T-helper 17 cell (primary cell): ENCODE measurements around the gene NMNAT1. TPM values are rescaled to one million over a fixed set of nuclear protein-coding genes. Genes with fewer than 3 reads are reported as not detected.

Experiments used
- ATAC-seq: fragments of 150-1000 bp; cut with Tn5 transposase; 2 replicates; pipeline ENCODE4 v1.10.0; 2021; ENCODE audit warnings: mild to moderate bottlenecking, moderate library complexity
- DNase-seq, 3 donors: peaks; one replicate each; pipeline versions ENCODE4 v3.0.0 to v3.0.0-alpha.2; 2020 to 2021
- H3K9me3 ChIP-seq: one replicate; pipeline ENCODE4 v1.7.0; 2013; ENCODE audit warnings: low read length, mild to moderate bottlenecking; ENCODE audit not compliant: control insufficient read depth, poor library complexity, severe bottlenecking
- H3K27ac Mint-ChIP-seq: one replicate; pipeline ENCODE4 v1.8.0; 2022; ENCODE audit warnings: mild to moderate bottlenecking, moderate library complexity, mixed read lengths
- H3K27me3 Mint-ChIP-seq: one replicate; pipeline ENCODE4 v1.8.0; 2022; ENCODE audit warnings: mixed read lengths
- H3K36me3 Mint-ChIP-seq: one replicate; pipeline ENCODE4 v1.8.0; 2022; ENCODE audit warnings: low read depth, mixed read lengths
- H3K4me1 Mint-ChIP-seq: one replicate; pipeline ENCODE4 v1.8.0; 2022; ENCODE audit warnings: mild to moderate bottlenecking, mixed read lengths
- H3K4me3 Mint-ChIP-seq: one replicate; pipeline ENCODE4 v1.8.0; 2022; ENCODE audit warnings: mild to moderate bottlenecking, moderate library complexity, mixed read lengths
- total RNA-seq, 4 donors: library from RNA in 2 of 4; stranded (reverse) in 2 of 4; gene quantifications; one replicate each; pipeline ENCODE4 v1.2.3 and lab custom pipeline; 2022 to 2026

The NMNAT1 gene
- 1 to 10 TPM; 2.4 to 2.9 TPM for total RNA-seq
- total RNA-seq (lab: John Stamatoyannopoulos, UW): 6.6 to 11.2 reads per million in 2 donors

DNA sequence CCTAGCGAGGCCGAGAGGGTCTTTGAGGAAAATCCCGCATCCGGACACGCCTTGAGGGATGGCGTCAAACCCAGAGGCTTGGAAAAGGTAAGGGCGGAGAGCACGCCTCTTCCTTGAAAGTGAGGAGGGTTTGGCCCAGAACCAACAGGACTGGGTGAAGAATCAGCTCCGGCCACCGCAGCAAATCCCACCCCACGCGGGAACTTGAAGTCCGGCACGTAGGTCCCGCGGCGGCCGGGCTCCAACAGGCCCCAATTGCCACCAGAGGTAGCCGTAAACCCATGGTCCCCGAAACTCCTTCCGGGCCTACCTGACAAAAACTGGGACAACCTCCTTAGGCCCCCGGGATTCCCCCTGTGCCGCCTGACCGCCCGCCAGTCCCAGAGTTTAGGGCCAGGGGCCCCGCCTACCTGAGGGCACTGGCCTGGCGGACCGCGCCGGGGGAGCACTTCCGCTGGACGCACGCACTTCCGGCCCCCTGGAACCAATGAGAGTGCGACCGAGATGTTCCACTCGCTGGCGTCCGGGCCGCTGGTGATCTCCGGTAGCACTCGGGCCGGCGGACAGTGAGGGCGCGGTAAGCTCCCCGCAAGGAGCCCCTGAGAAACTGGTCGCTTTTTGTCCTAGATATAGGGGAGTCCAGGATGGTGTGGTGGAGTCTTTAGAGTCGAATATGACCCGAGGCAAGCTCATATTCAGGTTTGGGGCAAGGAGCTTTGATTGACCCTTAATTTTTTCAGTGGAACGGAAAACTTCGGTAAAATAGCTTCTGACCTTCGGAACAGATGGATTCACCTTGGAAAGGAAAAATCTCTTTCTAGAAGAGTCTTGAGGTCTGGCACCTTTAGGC lies at the start of gene NMNAT1, which contains the start of gene LZIC:
Gene NMNAT1 (plus strand): TSS at position 537 of the 850 bp plus-strand sequence. CDS start 28,599 bp downstream, outside the sequence.
Gene LZIC (minus strand): TSS at position 453 of the 850 bp plus-strand sequence. CDS start 6,772 bp downstream, outside the sequence.
- H3K27ac Mint-ChIP-seq: peak within 1 kb of the TSS; percentile 95
- H3K9me3 ChIP-seq: no peaks in the 10 kb centered on the region
- H3K36me3 Mint-ChIP-seq: peaks cover 4% of the 10 kb centered on the region
- H3K27me3 Mint-ChIP-seq: no peaks in the 10 kb centered on the region
- peaks cover 23% of the 10 kb centered on the region for H3K4me1 Mint-ChIP-seq
- peak; percentile 74 to 78 (median 76) for DNase-seq
- peak; percentile 96 for ATAC-seq
- H3K4me3 Mint-ChIP-seq: peak within 1 kb of the TSS; percentile 97

DNA sequence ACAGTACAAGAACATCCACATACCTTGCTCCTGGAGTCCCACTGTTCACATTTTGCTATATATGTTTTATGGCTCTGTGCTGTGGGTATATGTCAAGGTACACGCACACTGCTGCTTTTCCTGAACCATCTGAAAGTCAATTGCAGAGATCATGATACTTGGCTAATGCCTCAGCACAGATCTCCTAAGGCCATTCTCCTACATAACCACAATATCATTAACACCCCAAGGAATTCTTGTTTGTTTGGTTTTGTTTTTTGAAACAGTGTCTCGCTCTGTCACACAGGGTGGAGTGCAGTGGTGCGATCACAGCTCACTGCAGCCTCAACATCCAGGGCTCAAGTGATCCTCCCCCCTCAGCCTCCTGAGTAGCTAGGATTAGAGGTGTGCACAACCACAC lies 49.2 kb upstream of the NMNAT1 start:
- Mint-ChIP-seq H3K4me1 (peaks cover 10% of the 10 kb centered on the region), H3K27me3 (no peaks in the 10 kb centered on the region), H3K36me3 (peaks cover 3% of the 10 kb centered on the region), H3K4me3 (no peak overlapping the region), H3K27ac (no peak overlapping the region)
- DNase-seq (no peak), ATAC-seq (no peak)
- no peaks in the 10 kb centered on the region for H3K9me3 ChIP-seq

DNA sequence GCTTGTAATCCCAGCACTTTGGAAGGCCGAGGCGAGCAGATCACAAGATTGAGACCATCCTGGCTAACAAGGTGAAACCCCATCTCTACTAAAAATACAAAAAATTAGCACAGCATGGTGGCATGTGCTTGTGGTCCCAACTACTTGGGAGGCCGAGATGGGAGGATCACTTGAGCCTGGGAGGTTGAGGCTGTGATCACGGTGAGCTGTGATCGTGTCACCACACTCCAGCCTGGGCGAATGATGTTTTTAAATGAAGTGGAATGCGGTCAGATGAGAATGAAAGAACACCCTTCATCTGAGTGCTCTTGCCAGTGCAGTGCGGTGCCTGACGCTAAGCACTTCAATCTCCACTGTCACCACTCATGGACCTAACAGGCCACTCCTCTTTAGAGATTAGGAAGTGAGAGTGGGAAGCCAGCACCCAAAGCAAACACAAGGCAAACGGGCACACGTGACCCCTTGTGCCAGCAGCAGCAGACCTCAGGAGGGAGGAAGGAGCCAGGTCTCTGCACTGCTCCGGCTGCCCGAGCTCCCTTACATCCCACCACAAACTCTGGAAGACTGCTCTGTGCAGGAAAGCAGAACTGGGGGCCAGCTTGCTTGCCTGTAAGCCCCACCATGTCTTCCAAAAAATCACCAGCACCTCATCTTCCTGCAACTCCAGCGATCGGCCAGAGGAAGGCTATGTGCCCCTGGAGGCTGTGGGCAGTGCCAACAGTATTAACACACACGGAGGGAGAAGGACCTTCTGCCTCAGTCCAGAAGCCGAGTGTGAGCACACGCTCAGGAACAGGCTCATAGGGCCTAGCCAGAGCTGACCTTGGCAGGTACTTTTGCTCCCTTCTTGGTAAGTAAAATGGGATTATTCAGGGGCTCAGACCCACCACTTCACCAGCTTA lies 42.9 kb upstream of the NMNAT1 start:
- ATAC-seq: peak; percentile 73
- no peaks in the 10 kb centered on the region for H3K9me3 ChIP-seq
- no peaks in the 10 kb centered on the region for H3K27me3 Mint-ChIP-seq
- H3K4me1 Mint-ChIP-seq: peaks cover 11% of the 10 kb centered on the region
- no peaks in the 10 kb centered on the region for H3K36me3 Mint-ChIP-seq
- no peak overlapping the region for H3K27ac Mint-ChIP-seq
- H3K4me3 Mint-ChIP-seq: no peak overlapping the region
- DNase-seq: no peak

DNA sequence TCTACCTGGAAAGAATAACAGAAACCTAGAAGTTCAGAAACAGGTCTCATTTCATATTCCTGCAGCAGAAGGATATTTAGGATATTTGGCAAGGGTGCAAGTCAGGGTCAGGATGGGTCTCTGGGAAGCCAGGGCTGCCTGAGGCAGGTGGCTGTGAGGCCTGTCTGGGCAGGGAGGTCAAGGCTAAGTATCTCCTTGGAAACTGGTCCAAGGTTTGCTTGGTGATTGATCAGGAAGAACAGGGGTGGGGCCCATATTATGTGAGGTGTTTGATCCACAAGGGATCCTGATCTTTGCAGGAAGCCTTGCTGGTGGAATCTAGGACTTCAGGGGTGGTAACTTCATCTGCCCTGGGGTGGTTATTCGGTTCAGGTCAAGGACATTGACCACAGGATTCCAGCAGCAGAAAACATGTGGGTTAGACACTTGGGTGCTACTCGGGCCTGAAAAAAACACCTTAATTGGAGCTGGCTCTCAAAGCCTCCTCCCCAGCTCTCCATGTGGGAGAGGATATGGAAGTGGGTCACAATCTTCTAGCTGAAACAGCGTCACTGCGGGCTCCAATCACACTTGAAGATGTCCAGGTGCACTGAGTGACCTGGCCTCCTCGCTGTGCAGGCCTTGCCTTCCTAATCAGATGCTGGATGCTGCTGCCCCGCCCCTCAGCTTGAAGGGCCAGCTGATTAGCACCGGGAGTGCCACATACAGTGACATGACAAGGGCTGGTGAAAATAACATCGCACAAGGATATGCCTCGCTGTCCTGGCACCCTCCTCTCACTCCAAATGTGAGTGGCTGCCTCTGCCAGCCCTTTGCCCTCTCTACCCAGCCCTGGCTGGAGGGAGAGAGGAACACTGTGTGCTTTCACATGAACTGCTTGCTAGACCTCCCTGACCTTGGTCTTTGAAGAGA lies 41.9 kb upstream of the NMNAT1 start:
- Mint-ChIP-seq H3K27me3 (no peaks in the 10 kb centered on the region), H3K27ac (no peak overlapping the region), H3K4me3 (no peak overlapping the region), H3K36me3 (no peaks in the 10 kb centered on the region), H3K4me1 (peaks cover 14% of the 10 kb centered on the region)
- no peak for ATAC-seq
- no peak for DNase-seq
- no peaks in the 10 kb centered on the region for H3K9me3 ChIP-seq

DNA sequence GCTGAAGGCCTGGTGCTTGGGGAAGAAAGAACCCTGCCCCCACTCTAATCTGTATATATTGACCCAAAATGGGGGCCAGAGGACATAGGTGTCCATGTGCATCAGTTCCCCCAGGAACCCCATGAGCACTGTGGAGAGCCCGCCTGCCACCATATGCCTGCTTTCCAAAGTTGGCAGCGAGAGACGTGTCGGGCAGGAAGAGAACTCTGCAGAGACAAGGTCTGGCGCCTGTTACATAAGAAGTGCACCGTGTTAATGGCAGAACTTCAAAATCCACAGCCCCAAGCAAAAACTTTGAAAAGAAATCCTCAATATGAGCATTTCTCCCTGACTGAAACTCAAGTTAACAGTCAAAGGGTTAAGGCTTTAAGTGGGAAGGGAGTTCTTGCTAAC lies 41.2 kb upstream of the NMNAT1 start:
- H3K36me3 Mint-ChIP-seq: no peaks in the 10 kb centered on the region
- no peak for ATAC-seq
- DNase-seq: no peak
- peaks cover 14% of the 10 kb centered on the region for H3K4me1 Mint-ChIP-seq
- no peak overlapping the region for H3K27ac Mint-ChIP-seq
- no peaks in the 10 kb centered on the region for H3K27me3 Mint-ChIP-seq
- H3K9me3 ChIP-seq: no peaks in the 10 kb centered on the region
- H3K4me3 Mint-ChIP-seq: no peak overlapping the region

DNA sequence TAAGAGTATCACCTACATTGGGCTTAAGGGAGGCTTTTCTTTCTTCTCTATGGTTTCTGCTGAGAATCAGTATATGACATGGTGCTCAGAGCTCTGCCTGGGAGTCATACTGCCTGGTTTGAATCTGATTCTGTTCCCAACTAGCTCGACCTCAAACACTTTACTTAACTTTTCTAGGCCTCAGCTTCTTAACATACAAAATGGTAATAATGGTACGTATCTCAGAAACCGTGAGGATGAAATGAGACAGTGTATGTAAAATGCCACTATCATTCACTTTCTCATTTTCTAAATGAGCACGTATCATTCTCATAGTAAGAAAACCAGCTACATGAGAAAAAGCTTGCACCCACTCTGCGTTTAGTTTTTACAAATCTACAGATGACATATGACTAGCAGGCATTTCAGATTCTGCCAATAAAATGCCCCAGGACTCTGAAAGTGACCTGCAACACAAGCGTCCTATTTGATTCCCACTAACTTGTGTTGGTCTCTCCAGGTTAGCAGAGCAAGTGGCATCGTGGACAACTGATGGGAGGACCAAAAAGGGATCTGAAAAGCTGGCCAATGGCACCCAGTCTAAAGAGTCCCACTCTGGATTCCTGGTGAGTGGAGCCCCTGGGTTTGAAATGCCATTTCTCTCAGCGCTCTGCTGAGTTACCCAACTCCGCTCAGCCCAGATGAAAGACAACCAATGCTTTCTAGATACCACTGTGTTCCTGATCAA lies 39.3 kb upstream of the NMNAT1 start:
- no peak for ATAC-seq
- no peaks in the 10 kb centered on the region for H3K36me3 Mint-ChIP-seq
- H3K27me3 Mint-ChIP-seq: no peaks in the 10 kb centered on the region
- H3K27ac Mint-ChIP-seq: no peak overlapping the region
- no peak overlapping the region for H3K4me3 Mint-ChIP-seq
- DNase-seq: no peak
- peaks cover 23% of the 10 kb centered on the region for H3K4me1 Mint-ChIP-seq
- no peaks in the 10 kb centered on the region for H3K9me3 ChIP-seq

DNA sequence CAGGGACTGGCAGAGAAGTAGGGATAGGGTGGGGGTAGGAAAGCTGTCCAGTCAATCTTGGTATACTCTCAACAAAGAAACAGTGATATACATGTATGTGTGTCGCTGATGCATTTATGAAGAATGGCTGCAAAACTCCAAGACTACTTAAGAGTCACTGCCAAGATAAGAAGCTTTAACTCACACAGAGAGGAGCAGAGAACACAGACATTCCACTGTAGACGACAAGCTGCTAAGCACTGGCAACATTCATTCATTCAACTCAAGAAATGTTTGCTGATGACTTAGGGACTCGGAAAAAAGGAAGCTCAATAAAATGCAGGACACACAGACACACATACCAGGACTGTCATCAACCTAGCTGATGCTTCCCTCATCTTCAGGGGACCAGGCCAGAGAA lies 38.7 kb upstream of the NMNAT1 start:
- Mint-ChIP-seq H3K4me3 (peak overlapping the region; percentile 41), H3K27me3 (no peaks in the 10 kb centered on the region), H3K27ac (no peak overlapping the region), H3K4me1 (peaks cover 29% of the 10 kb centered on the region), H3K36me3 (no peaks in the 10 kb centered on the region)
- no peaks in the 10 kb centered on the region for H3K9me3 ChIP-seq
- no peak for DNase-seq
- ATAC-seq: no peak

DNA sequence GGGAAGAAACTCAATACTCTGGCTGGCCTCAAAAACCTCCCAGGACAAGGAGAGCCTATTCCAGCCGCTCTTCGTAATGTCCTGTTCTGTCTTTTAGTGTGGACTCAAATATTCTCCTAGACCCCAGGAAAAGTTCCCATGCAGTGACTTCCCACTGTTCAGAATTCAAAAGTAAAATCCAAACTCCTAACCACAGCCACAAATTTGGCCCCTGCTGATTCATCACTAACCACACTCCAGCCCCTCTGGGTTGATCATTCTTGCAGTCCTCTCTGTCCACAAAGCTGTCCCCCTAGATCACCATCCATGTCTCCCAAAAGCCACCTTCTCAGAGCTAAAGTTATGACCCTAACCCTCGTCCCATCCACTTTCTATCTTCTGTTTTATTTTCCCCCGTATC lies 38.3 kb upstream of the NMNAT1 start:
- no peak for ATAC-seq
- DNase-seq: no peak
- Mint-ChIP-seq H3K27me3 (no peaks in the 10 kb centered on the region), H3K4me1 (peaks cover 29% of the 10 kb centered on the region), H3K36me3 (no peaks in the 10 kb centered on the region), H3K4me3 (no peak overlapping the region), H3K27ac (peak overlapping the region; percentile 68)
- no peaks in the 10 kb centered on the region for H3K9me3 ChIP-seq

DNA sequence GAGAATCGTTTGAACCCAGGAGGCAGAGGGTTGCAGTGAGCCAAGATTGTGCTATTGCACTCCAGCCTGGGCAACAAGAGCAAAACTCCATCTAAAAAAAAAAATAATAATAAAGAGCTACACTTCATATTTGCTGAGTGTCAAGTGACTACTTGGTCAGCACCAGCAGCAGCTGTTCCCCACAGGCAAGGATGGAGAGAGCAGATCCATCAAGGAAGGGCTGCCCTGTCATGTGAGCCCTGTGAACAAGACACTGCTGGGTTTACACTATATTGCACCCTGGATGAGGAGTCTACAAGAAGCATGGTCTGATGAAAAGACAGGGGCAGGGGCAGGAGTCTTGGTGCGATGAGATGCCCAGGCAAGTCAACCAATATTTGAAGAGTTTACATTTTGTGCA lies 36.8 kb upstream of the NMNAT1 start:
- Mint-ChIP-seq H3K27ac (no peak overlapping the region), H3K4me3 (no peak overlapping the region), H3K4me1 (peaks cover 34% of the 10 kb centered on the region), H3K36me3 (no peaks in the 10 kb centered on the region), H3K27me3 (no peaks in the 10 kb centered on the region)
- ATAC-seq (no peak), DNase-seq (no peak)
- H3K9me3 ChIP-seq: no peaks in the 10 kb centered on the region

DNA sequence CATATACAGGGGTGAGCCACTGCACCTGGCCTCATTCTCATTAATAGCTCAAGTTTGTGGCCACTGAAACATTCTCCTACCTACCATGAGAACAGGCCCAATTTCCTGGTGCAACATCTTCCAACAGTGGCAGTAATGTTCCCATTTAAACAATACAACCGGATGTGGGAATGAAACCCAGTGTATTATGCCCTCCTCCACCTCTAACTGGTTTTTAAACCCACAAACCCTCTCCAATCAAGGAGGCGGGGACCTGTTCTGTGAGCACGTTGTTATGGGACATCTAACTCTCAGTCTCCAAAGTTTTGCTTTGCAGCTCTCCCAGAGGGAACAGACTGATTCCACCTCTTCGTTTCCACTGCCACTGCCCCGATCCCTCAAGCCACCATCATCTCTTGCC lies 35.8 kb upstream of the NMNAT1 start:
- Mint-ChIP-seq H3K27ac (peak overlapping the region; percentile 43), H3K27me3 (no peaks in the 10 kb centered on the region), H3K36me3 (no peaks in the 10 kb centered on the region), H3K4me1 (peaks cover 39% of the 10 kb centered on the region), H3K4me3 (peak overlapping the region; percentile 68)
- no peak for ATAC-seq
- H3K9me3 ChIP-seq: no peaks in the 10 kb centered on the region
- no peak for DNase-seq

DNA sequence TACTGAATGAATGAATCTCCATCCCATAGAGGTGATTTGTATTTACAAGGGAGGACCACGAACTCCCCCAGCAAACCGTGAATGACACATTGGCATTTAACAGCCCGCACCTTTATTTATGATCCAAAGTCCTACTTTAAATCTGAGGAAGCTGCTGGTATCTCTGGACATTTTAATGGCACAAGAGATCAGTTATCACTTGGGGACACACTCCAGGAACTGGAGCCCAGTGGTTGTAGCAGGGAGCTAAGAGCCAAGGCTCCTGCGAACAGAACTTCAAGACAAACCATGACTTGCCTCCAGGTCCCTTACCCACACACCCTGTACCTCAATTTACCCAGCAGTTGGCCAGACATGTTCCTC lies 34.4 kb upstream of the NMNAT1 start:
- Mint-ChIP-seq H3K4me3 (peak overlapping the region; percentile 99), H3K27me3 (no peaks in the 10 kb centered on the region), H3K27ac (peak overlapping the region; percentile 93), H3K4me1 (peaks cover 39% of the 10 kb centered on the region), H3K36me3 (no peaks in the 10 kb centered on the region)
- ATAC-seq (no peak), DNase-seq (no peak)
- no peaks in the 10 kb centered on the region for H3K9me3 ChIP-seq
